WTC11 (cell line): ENCODE results near the gene NALCN. TPM values are rescaled to one million over a fixed set of nuclear protein-coding genes. Genes with fewer than 3 reads are reported as not detected.

Experiments used
- ATAC-seq: fragments of 200-7000 bp; cut with Tn5 transposase; 2 replicates; pipeline ENCODE4 v1.10.0; 2021; ENCODE audit warnings: mild to moderate bottlenecking, moderate library complexity
- CTCF ChIA-PET: fragments of 300-600 bp; sonication (Branson Sonifier 250); formaldehyde crosslinking; loops from one replicate; lab custom pipeline; 2021; ENCODE audit warnings: antibody characterized with exemption; lab: Charles Lee
- POLR2A ChIA-PET: fragments of 350-600 bp; sonication (Branson Sonifier 250); formaldehyde crosslinking; loops from one replicate; lab custom pipeline; 2021; ENCODE audit warnings: antibody characterized with exemption; lab: Charles Lee
- DNase-seq: peaks from one replicate; pipeline ENCODE4 v3.0.0; 2021; ENCODE audit warnings: low spot score
- H3K27ac Mint-ChIP-seq: 2 replicates; pipeline ENCODE4 v1.8.0; 2021; ENCODE audit warnings: mixed read lengths
- H3K27me3 Mint-ChIP-seq: 2 replicates; pipeline ENCODE4 v1.8.0; 2021; ENCODE audit warnings: low read depth, mild to moderate bottlenecking, moderate library complexity, mixed read lengths
- H3K36me3 Mint-ChIP-seq: 2 replicates; pipeline ENCODE4 v1.8.0; 2021; ENCODE audit warnings: mixed read lengths
- H3K4me1 Mint-ChIP-seq: 2 replicates; pipeline ENCODE4 v1.8.0; 2022; ENCODE audit warnings: mixed read lengths
- H3K4me3 Mint-ChIP-seq: 2 replicates; pipeline ENCODE4 v1.8.0; 2021; ENCODE audit warnings: mild to moderate bottlenecking, moderate library complexity, mixed read lengths
- H3K9me3 Mint-ChIP-seq: 2 replicates; pipeline ENCODE4 v1.8.0; 2021; ENCODE audit warnings: mixed read lengths
- ATF1 ChIP-seq: sonication (generic); formaldehyde crosslinking; IDR thresholded peaks from 2 replicates; pipeline ENCODE4 v1.8.1; 2023; ENCODE audit warnings: mild to moderate bottlenecking, moderate library complexity, missing genetic modification reagents
- EMX1 ChIP-seq: fragments of 250-450 bp; sonication (Bioruptor Pico); IDR thresholded peaks from 2 replicates; pipeline ENCODE4 v1.8.0; 2021; ENCODE audit warnings: mild to moderate bottlenecking
- ESRRA ChIP-seq: sonication (generic); formaldehyde crosslinking; IDR thresholded peaks from 2 replicates; pipeline ENCODE4 v1.8.1; 2022; ENCODE audit warnings: mild to moderate bottlenecking, missing genetic modification reagents, borderline replicate concordance
- FOXK1 ChIP-seq: sonication (generic); formaldehyde crosslinking; IDR thresholded peaks from 2 replicates; pipeline ENCODE4 v1.8.0; 2022; ENCODE audit warnings: mild to moderate bottlenecking, moderate library complexity, missing genetic modification reagents
- GTF2I ChIP-seq: fragments of 250-450 bp; sonication (Bioruptor Pico); conservative IDR thresholded peaks from 2 replicates; pipeline ENCODE4 v1.4.0; 2021; ENCODE audit warnings: mild to moderate bottlenecking
- HMGA2 ChIP-seq: fragments of 250-450 bp; sonication (Bioruptor Pico); IDR thresholded peaks from 2 replicates; pipeline ENCODE4 v1.4.0; 2021; ENCODE audit warnings: mild to moderate bottlenecking, moderate library complexity
- NFATC4 ChIP-seq: fragments of 250-450 bp; sonication (Bioruptor Pico); IDR thresholded peaks from 2 replicates; pipeline ENCODE4 v1.9.0; 2021; ENCODE audit warnings: mild to moderate bottlenecking
- NFE2L1 ChIP-seq: sonication (generic); formaldehyde crosslinking; IDR thresholded peaks from 2 replicates; pipeline ENCODE4 v1.8.1; 2023; ENCODE audit warnings: missing genetic modification reagents
- NR2C2 ChIP-seq: sonication (generic); formaldehyde crosslinking; IDR thresholded peaks from 2 replicates; pipeline ENCODE4 v1.8.0; 2022; ENCODE audit warnings: mild to moderate bottlenecking, missing genetic modification reagents
- PRRX2 ChIP-seq: fragments of 250-450 bp; sonication (Bioruptor Pico); IDR thresholded peaks from 2 replicates; pipeline ENCODE4 v1.8.0; 2021; ENCODE audit warnings: mild to moderate bottlenecking
- RELA ChIP-seq: sonication (generic); formaldehyde crosslinking; IDR thresholded peaks from 2 replicates; pipeline ENCODE4 v1.8.1; 2022; ENCODE audit warnings: missing genetic modification reagents, mild to moderate bottlenecking, borderline replicate concordance
- SP1 ChIP-seq: sonication (generic); formaldehyde crosslinking; conservative IDR thresholded peaks from 2 replicates; pipeline ENCODE4 v1.8.1; 2022; ENCODE audit warnings: missing genetic modification reagents
- STAT6 ChIP-seq: sonication (generic); formaldehyde crosslinking; conservative IDR thresholded peaks from 2 replicates; pipeline ENCODE4 v1.8.1; 2023; ENCODE audit warnings: mild to moderate bottlenecking, low read depth, missing genetic modification reagents, moderate library complexity
- TCF7 ChIP-seq: sonication (generic); formaldehyde crosslinking; IDR thresholded peaks from 2 replicates; pipeline ENCODE4 v1.8.0; 2022; ENCODE audit warnings: mild to moderate bottlenecking, low read depth, missing genetic modification reagents, moderate library complexity
- TP53 ChIP-seq: sonication (generic); formaldehyde crosslinking; IDR thresholded peaks from 2 replicates; pipeline ENCODE4 v1.8.1; 2023; ENCODE audit warnings: mild to moderate bottlenecking, missing genetic modification reagents
- ZNF121 ChIP-seq: sonication (generic); formaldehyde crosslinking; IDR thresholded peaks from 2 replicates; pipeline ENCODE4 v1.8.0; 2023; ENCODE audit warnings: missing genetic modification reagents
- ZNF232 ChIP-seq: sonication (generic); formaldehyde crosslinking; IDR thresholded peaks from 2 replicates; pipeline ENCODE4 v1.8.0; 2022; ENCODE audit warnings: mild to moderate bottlenecking, missing genetic modification reagents
- ZNF281 ChIP-seq: sonication (generic); formaldehyde crosslinking; IDR thresholded peaks from 2 replicates; pipeline ENCODE4 v1.8.0; 2023; ENCODE audit warnings: mild to moderate bottlenecking, missing genetic modification reagents
- ZNF416 ChIP-seq: fragments of 250-450 bp; sonication (Bioruptor Pico); IDR thresholded peaks from 2 replicates; pipeline ENCODE4 v1.9.0; 2021; ENCODE audit warnings: mild to moderate bottlenecking, inconsistent platforms
- ZNF512 ChIP-seq: sonication (generic); formaldehyde crosslinking; IDR thresholded peaks from 2 replicates; pipeline ENCODE4 v1.8.1; 2022; ENCODE audit warnings: missing genetic modification reagents, borderline replicate concordance
- ZNF671 ChIP-seq: fragments of 250-450 bp; sonication (Bioruptor Pico); IDR thresholded peaks from 2 replicates; pipeline ENCODE4 v1.8.0; 2021; ENCODE audit warnings: mild to moderate bottlenecking
- ZSCAN18 ChIP-seq: fragments of 250-450 bp; sonication (Bioruptor Pico); IDR thresholded peaks from 2 replicates; pipeline ENCODE4 v2.1.2; 2022; ENCODE audit warnings: mild to moderate bottlenecking, moderate library complexity
- total RNA-seq: library from RNA; stranded (reverse); gene quantifications from 3 replicates; pipeline ENCODE4 v1.2.3, GENCODE V29; 2021

The NALCN gene
- total RNA-seq, 1 experiment from 2014 or later: 0.33 TPM

DNA sequence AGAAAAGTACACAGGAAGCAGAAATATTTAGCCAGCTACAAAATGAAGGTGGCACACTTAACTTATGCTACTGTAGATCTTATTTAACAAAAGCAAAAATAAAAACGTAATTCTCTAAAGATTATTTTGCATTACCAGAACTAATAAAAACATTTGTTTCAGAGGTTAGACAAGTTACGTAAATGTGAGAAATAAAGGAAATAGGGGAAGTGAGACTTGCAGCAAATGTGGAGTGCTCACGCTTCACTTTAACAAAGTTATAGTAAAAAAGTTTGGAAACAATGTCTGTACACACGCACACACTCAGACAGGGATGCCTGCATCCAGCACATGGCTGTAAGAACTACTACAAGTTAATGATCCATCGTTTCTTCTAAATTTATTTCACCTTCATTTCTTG, 83.7 kb downstream of the NALCN start (continued):
- no peak for TF ChIP-seq ZNF281 (CRISPR knock-in tag)
- no peak for TF ChIP-seq TP53 (CRISPR knock-in tag)
- TF ChIP-seq ZNF232 (CRISPR knock-in tag): no peak
- TF ChIP-seq, all 79 proteins: peak for 0

GRCh38 chr13:101331731-101332130, 84.6 kb downstream of the NALCN start:
- no peak overlapping the region for H3K27ac Mint-ChIP-seq
- CTCF ChIA-PET: no interaction called here
- no peaks in the 10 kb centered on the region for H3K9me3 Mint-ChIP-seq
- no peaks in the 10 kb centered on the region for H3K36me3 Mint-ChIP-seq
- no peaks in the 10 kb centered on the region for H3K4me1 Mint-ChIP-seq
- DNase-seq (no peak), ATAC-seq (no peak)
- H3K4me3 Mint-ChIP-seq: no peak overlapping the region
- POLR2A ChIA-PET: no interaction called here
- H3K27me3 Mint-ChIP-seq: no peaks in the 10 kb centered on the region
- TF ChIP-seq TCF7 (CRISPR knock-in tag): no peak
- no peak for TF ChIP-seq ESRRA
- TF ChIP-seq ZNF416 (CRISPR knock-in tag): no peak
- no peak for TF ChIP-seq ZNF512 (CRISPR knock-in tag)
- TF ChIP-seq SP1 (CRISPR knock-in tag): no peak
- no peak for TF ChIP-seq ZNF121
- no peak for TF ChIP-seq ZNF671 (CRISPR knock-in tag)
- TF ChIP-seq ZNF281 (CRISPR knock-in tag): no peak
- no peak for TF ChIP-seq GTF2I (CRISPR knock-in tag)
- TF ChIP-seq, all 79 proteins: peak for 0

DNA sequence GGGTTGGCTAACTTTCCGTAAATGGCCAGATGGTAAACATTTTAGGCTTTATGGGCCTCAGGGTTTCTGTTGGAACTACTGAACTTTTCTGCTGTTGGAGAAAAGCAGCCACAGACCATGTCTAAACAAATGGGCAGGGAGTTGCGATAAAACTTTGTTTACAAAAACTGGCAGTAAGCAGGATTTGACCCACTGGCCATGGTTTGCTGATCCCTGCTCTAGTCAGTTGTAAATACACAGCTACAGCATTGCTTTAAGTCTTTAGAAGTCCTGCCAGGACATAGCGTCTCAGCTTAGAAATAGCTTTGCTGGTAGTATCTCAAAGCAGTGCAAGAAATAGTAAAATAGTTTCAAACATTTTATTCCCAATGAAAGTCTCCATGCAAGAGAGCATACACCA, 88.4 kb downstream of the NALCN start:
- Mint-ChIP-seq H3K9me3 (no peaks in the 10 kb centered on the region), H3K4me1 (no peaks in the 10 kb centered on the region; the same call in 1 of the 2 replicates), H3K27me3 (no peaks in the 10 kb centered on the region), H3K27ac (no peak overlapping the region), H3K4me3 (no peak overlapping the region), H3K36me3 (no peaks in the 10 kb centered on the region)
- ATAC-seq (no peak), DNase-seq (no peak)
- POLR2A ChIA-PET: interaction anchor here (0.7 kb wide), 1 partner anchor 1139 kb away, joined by 3 read pairs; no protein-coding TSS in a partner anchor
- CTCF ChIA-PET: no interaction called here
- TF ChIP-seq ZNF512 (CRISPR knock-in tag): no peak
- TF ChIP-seq STAT6 (CRISPR knock-in tag): no peak
- no peak for TF ChIP-seq RELA (CRISPR knock-in tag)
- no peak for TF ChIP-seq NFATC4
- TF ChIP-seq EMX1 (CRISPR knock-in tag): no peak
- TF ChIP-seq HMGA2: no peak
- TF ChIP-seq FOXK1: no peak
- TF ChIP-seq ZNF671 (CRISPR knock-in tag): no peak
- no peak for TF ChIP-seq PRRX2
- no peak for TF ChIP-seq ZSCAN18 (CRISPR knock-in tag)
- no peak for TF ChIP-seq ATF1 (CRISPR knock-in tag)
- no peak for TF ChIP-seq NR2C2 (CRISPR knock-in tag)
- TF ChIP-seq NFE2L1 (CRISPR knock-in tag): no peak
- TF ChIP-seq ZNF232 (CRISPR knock-in tag): no peak
